AG09309 (cell line): ENCODE data around the gene TMC3.

Source experiments
- DNase-seq: peaks from one replicate; pipeline ENCODE4 v3.0.0-alpha.2; 2010; ENCODE audit warnings: low read depth
- H3K4me3 ChIP-seq: 2 replicates; pipeline ENCODE4 v1.5.1; 2011; ENCODE audit warnings: mild to moderate bottlenecking, low read depth, low read length, moderate library complexity; ENCODE audit not compliant: control insufficient read depth
- CTCF ChIP-seq: IDR thresholded peaks from 2 replicates; pipeline ENCODE4 v1.5.1; 2011; ENCODE audit warnings: mild to moderate bottlenecking, low read depth, low read length, inconsistent platforms; ENCODE audit not compliant: insufficient read depth, control insufficient read depth; ENCODE audit errors: missing control alignments

TMC3 gene

GRCh38 chr15:81309647-81310450 is 64.2 kb downstream of the TMC3 start:
- TF ChIP-seq CTCF = no peak
- H3K4me3 ChIP-seq = no peak overlapping the region
- no peak for DNase-seq

GRCh38 chr15:81308260-81308659 is 65.8 kb downstream of the TMC3 start:
- DNase-seq = no peak
- TF ChIP-seq CTCF = no peak
- H3K4me3 ChIP-seq = no peak overlapping the region

GRCh38 chr15:81304226-81304625 is 69.8 kb downstream of the TMC3 start:
- DNase-seq = no peak
- H3K4me3 ChIP-seq = no peak overlapping the region

GRCh38 chr15:81303244-81304225 is 70.5 kb downstream of the TMC3 start:
- TF ChIP-seq CTCF = no peak
- no peak for DNase-seq
- no peak overlapping the region for H3K4me3 ChIP-seq

More at GRCh38 chr15:81304226-81304625, 69.8 kb downstream of the TMC3 start:
- TF ChIP-seq CTCF = no peak

- no peak overlapping the region for H3K4me3 ChIP-seq
- DNase-seq = no peak
- no peak for TF ChIP-seq CTCF
Observed at GRCh38 chr15:81302701-81303109, 71.3 kb downstream of the TMC3 start.

- DNase-seq = no peak
- H3K4me3 ChIP-seq = no peak overlapping the region
- TF ChIP-seq CTCF = no peak
Observed at GRCh38 chr15:81301815-81302399, 72.1 kb downstream of the TMC3 start.
